Ovary (tissue), 9 donors: ENCODE data around the gene DSCAM. TPM values are rescaled to one million over a fixed set of nuclear protein-coding genes. Genes with fewer than 3 reads are reported as not detected.

Experiments
- DNase-seq, 5 donors: peaks; one replicate each; pipeline ENCODE4 v3.0.0-alpha.2; 2019 to 2020
- H3K27ac ChIP-seq, 2 donors: fragments of 200-600 bp; one replicate each; pipeline versions ENCODE4 v1.5.1 to v1.8.0; 2019 to 2022
- H3K27me3 ChIP-seq: fragments of 200-600 bp; one replicate; pipeline ENCODE4 v1.8.0; 2022
- H3K36me3 ChIP-seq: fragments of 200-600 bp; sonication (generic); one replicate; pipeline ENCODE4 v1.5.1; 2019
- H3K4me1 ChIP-seq: one replicate; pipeline ENCODE4 v1.8.1; 2013; ENCODE audit warnings: mild to moderate bottlenecking, moderate library complexity; ENCODE audit not compliant: insufficient read depth
- H3K4me3 ChIP-seq: fragments of 200-600 bp; sonication (generic); one replicate; pipeline ENCODE4 v1.5.1; 2017
- H3K9me3 ChIP-seq, 2 donors: fragments of 200-600 bp in 1 of 2; sonication (generic) in 1 of 2; one replicate each; pipeline versions ENCODE4 v1.5.1 to v1.8.1; 2013 to 2019; ENCODE audit warnings: mild to moderate bottlenecking in 1 of 2, moderate library complexity in 1 of 2
- EP300 ChIP-seq: sonication (generic); formaldehyde crosslinking; IDR thresholded peaks from one replicate; pipeline ENCODE4 v1.6.1; 2017; ENCODE audit warnings: antibody characterized with exemption
- POLR2A ChIP-seq: fragments of 450-650 bp; IDR thresholded peaks from one replicate; pipeline ENCODE4 v1.6.1; 2017; ENCODE audit warnings: antibody characterized with exemption, mild to moderate bottlenecking, moderate library complexity
- WGBS, 3 donors: extraction: QIAGEN DNeasy Blood & Tissue Kit in 1 of 3; methylation state at CpG; one replicate each; pipeline versions ENCODE4 v1.1.5 to v1.1.7; 2013 to 2017; 5-methylcytosine and 5-hydroxymethylcytosine counted together
- intact Hi-C, 4 donors: fragments of 100-400 bp; cut with DNase I; formaldehyde crosslinking; loops; one replicate each; pipeline versions ENCODE4 v1.11.0 to v1.15.1; 2022 to 2023
- polyA plus RNA-seq, 2 donors: library from polyadenylated mRNA; stranded (reverse); fragments of 200-250 nt in 1 of 2; fragments of 350-450 nt in 1 of 2; fragmentation: Illumina TruSeq in 1 of 2; extraction: RNeasy Lipid Tissue Mini Kit (QIAGEN cat#74804) in 1 of 2; gene quantifications; one replicate each; pipeline ENCODE4 v1.2.3, GENCODE V29; 2013 to 2014
- total RNA-seq, 7 donors: library from RNA; depleted of rRNA in 2 of 7; stranded (reverse); fragments of >200 nt in 2 of 7; fragmentation: NEBNext Ultra II Directional in 3 of 7; extraction: Animal tissue kit (Norgen Biotek cat#: 25700) in 3 of 7; gene quantifications; one replicate each; pipeline versions ENCODE4 v1.1.0 to v1.2.4, GENCODE V29; 2016 to 2023
- TF ChIP-seq, protein P1 (sequence below), 3 donors: fragments of 450-650 bp in 2 of 3; fragments of 200-600 bp in 1 of 3; IDR thresholded peaks; one replicate each; pipeline versions ENCODE4 v1.5.1 to v1.8.0; 2016 to 2022; ENCODE audit warnings: antibody characterized with exemption in 3 of 3, mild to moderate bottlenecking in 1 of 3
- donor health status: DM: no; HTN: no; CAD: no; lungs with moderate emphysema.
- donor health status: DM: no; HTN: no; CAD: no.
- donor health status: Bipolar disorder and iron deficiency.
- donor health status: DM: yes; HTN: yes; CAD: no.
- donor health status: DM: no; HTN: no; CAD: no.
- donor health status: DM: yes; HTN: yes; CAD: no.

The DSCAM gene
- total and polyA plus RNA-seq, 9 donors: under 0.01 to 0.12 (median 0.04) TPM; not detected in 5

DNA sequence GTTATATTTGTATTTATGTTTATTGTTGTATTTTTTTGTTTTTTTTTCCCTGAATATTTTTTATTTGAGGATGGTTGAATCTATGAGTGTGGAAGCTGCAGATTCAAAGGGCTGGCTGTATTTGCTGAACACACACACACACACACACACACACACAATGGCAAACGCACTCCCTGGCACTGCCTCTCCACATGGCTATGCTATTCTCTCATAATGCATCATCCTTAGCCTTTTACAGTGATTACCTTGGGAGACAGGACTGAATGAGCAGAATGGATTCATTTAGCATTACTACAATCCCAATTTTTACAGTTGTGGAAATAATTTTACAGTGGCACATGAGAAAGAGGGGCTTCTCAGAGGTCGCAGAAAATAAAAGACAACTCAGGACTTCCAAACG, 589.6 kb downstream of the DSCAM start:
- H3K4me1 ChIP-seq: no peaks in the 10 kb centered on the region
- H3K27me3 ChIP-seq: no peaks in the 10 kb centered on the region
- H3K9me3 ChIP-seq: no peaks in the 10 kb centered on the region
- DNase-seq: no peak
- no peaks in the 10 kb centered on the region for H3K36me3 ChIP-seq
- H3K27ac ChIP-seq: no peak overlapping the region
- WGBS, 3 donors: 62 to 73% (median 66%) methylated on average over 3 of the region's 3 CpGs
- no peak for TF ChIP-seq POLR2A
- TF ChIP-seq EP300: no peak
- no peak overlapping the region for H3K4me3 ChIP-seq
- intact Hi-C loops: no loop called here

DNA sequence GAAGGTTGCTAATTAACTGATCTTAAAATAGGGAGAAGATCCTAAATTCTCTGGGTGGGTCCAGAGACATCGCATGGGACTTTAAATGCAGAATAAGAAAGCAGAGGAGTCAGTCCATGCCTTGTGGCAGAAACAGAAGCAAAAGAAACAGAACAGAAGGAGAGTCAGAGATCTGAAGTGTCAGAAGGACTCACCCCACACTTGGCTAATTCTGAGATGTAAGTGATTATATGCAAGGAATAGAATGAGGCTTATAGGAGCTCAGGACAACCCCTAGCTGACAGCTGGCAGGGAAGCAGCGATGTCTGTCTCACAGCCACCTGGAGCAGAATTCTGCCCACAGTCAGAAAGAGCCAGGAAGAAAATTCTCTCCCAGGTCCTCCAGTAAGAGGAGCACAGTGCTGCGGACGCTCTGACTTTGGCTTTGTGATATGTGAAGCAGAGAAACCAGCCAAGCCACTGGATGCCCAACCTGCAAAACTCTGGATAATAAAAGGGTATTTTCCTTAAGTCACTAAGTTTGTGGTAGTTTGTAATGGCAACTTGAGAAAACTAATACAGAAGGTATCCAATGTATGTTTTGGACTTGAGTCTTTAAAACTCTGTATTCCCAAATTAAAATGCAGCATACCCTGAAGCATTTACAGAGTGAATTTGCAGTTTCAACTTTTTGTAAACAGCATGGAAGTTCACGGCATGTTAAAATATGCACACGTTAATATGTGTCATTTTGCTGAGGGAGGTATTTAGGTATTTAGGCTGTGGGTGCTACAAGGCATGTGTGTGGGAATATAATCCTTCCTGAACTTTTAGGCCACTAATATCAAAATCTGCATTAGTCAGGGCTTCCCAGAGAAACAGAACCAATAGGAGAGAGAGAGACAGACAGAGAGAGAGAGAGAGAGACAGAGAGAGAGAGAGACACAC, 591.2 kb downstream of the DSCAM start:
- no peak overlapping the region for H3K27ac ChIP-seq
- no peaks in the 10 kb centered on the region for H3K36me3 ChIP-seq
- no peaks in the 10 kb centered on the region for H3K27me3 ChIP-seq
- no peak for DNase-seq
- no peaks in the 10 kb centered on the region for H3K4me1 ChIP-seq
- no peak for TF ChIP-seq EP300
- TF ChIP-seq, protein P1, sequence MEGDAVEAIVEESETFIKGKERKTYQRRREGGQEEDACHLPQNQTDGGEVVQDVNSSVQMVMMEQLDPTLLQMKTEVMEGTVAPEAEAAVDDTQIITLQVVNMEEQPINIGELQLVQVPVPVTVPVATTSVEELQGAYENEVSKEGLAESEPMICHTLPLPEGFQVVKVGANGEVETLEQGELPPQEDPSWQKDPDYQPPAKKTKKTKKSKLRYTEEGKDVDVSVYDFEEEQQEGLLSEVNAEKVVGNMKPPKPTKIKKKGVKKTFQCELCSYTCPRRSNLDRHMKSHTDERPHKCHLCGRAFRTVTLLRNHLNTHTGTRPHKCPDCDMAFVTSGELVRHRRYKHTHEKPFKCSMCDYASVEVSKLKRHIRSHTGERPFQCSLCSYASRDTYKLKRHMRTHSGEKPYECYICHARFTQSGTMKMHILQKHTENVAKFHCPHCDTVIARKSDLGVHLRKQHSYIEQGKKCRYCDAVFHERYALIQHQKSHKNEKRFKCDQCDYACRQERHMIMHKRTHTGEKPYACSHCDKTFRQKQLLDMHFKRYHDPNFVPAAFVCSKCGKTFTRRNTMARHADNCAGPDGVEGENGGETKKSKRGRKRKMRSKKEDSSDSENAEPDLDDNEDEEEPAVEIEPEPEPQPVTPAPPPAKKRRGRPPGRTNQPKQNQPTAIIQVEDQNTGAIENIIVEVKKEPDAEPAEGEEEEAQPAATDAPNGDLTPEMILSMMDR (IDR thresholded peaks at IDR 0.05): no peak
- TF ChIP-seq POLR2A: no peak
- H3K4me3 ChIP-seq: no peak overlapping the region
- H3K9me3 ChIP-seq: no peaks in the 10 kb centered on the region
- intact Hi-C loops: no loop called here
- 66 to 72% (median 70%) methylated on average over 6 of the region's 6 CpGs for WGBS, 3 donors

DNA sequence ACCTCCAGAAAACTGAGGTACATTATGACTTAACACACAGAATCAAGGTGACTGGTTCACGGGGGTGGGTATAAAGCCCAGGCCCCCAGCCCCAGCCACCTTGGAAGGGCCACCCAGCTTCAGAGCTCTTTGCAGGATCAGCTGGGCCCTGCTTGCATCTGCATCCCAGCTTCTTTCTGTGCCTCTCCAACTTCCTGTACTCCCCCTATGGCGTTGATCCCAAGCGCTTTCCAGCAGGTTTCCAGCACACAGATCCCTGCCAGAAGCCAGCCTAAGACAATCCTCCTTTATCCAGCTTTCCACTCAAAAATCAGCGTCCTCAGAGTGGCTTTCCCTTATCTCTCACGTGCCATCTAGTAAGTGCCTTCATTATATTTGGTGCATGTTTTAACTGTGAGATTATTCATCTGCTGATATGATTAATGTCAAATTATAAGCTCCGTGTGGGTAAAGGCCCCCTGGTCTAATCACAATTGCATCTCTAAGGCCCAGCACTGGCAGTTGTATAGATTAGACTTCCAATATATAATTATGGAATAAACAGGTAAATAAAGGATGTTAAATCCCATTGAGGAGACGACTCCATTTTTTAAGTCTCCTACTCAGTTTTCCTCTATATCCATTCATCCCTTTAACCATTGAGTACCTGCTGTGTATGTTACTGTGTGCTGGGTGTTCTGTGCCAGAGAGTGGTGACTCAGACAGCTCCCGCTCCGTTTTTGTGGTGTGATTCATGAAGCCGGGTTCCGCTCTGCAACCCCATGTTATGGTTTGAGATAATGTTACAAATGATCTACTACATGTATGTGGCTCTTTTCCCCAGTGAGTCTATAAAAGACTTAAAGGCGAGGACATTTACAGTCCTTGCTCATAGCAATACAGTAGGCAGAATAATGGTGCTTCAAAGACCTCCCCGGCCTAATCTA, 592.2 kb downstream of the DSCAM start:
- TF ChIP-seq POLR2A: no peak
- no peak for TF ChIP-seq EP300
- TF ChIP-seq, protein P1 (IDR thresholded peaks at IDR 0.05): no peak
- no peaks in the 10 kb centered on the region for H3K27me3 ChIP-seq
- no peaks in the 10 kb centered on the region for H3K36me3 ChIP-seq
- no peaks in the 10 kb centered on the region for H3K4me1 ChIP-seq
- intact Hi-C loops: no loop called here
- no peaks in the 10 kb centered on the region for H3K9me3 ChIP-seq
- H3K27ac ChIP-seq: no peak overlapping the region
- WGBS, 3 donors: 22 to 27% (median 24%) methylated on average over 13 of the region's 13 CpGs
- DNase-seq: no peak
- no peak overlapping the region for H3K4me3 ChIP-seq

DNA sequence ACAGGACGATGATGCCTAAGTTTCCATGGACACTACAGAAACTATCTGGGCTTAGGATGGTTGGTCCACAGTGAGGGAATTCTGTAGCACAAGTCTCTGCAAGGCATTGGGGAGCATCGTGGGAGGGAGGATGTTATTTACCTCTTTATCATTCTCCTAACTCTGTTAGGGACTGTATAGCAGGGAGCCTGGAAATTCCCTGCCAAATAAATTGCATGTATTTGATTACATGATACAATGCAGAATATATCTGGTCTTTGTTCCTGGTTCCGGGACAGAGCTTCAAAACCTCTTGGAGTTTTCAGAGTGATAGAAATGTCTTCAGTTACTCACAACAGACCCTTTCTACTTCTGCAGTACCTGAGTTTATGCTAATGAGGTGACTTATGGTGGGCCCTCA, 593.8 kb downstream of the DSCAM start:
- Histone ChIP-seq H3K27ac (no peak overlapping the region), H3K9me3 (no peaks in the 10 kb centered on the region), H3K27me3 (no peaks in the 10 kb centered on the region), H3K4me1 (no peaks in the 10 kb centered on the region), H3K4me3 (no peak overlapping the region), H3K36me3 (no peaks in the 10 kb centered on the region)
- WGBS, 3 donors: 61 to 65% (median 62%) methylated on average over 3 of the region's 3 CpGs
- intact Hi-C loops: no loop called here
- no peak for DNase-seq
- TF ChIP-seq EP300 (no peak), POLR2A (no peak)
- TF ChIP-seq, protein P1 (IDR thresholded peaks at IDR 0.05): no peak
